ENCODE data around the gene ZNF202.

- TF ChIP-seq CTCF (IDR thresholded peaks at IDR 0.05) = no peak
- no peak for TF ChIP-seq POLR2AphosphoS5 (IDR thresholded peaks at IDR 0.05)
- no peak for TF ChIP-seq POLR2A (IDR thresholded peaks at IDR 0.05)
Measured at GRCh38 chr11:123674297-123674696, 67.2 kb downstream of the ZNF202 start.
